ENCODE data around the gene ADAM17. TPM values are rescaled to one million over a fixed set of nuclear protein-coding genes. Genes with fewer than 3 reads are reported as not detected.

Gene ADAM17
- total RNA-seq, 1 donor from 2014 or later = 61.3 TPM

DNA sequence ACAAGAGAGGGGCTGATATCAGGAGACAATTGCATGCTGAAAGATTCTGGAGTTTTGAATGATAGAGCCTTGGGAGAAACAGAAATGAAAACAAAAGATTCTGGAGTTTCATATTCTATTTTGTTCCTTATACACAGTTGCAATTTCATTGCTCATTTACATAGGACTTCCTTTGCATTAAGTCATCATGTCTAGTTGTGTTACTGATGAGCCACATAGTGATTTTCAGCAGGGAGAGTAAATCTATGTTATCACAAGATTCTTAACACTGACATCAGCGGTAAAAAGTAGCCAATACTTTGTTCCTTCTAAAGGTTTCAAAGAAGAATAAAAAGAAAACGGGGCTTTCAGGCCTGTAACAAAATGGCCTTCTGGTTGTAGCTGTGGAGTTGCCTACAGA lies 7.1 kb downstream of the ADAM17 start:
- TF ChIP-seq CTCF (IDR thresholded peaks at IDR 0.05; ENCODE audit: insufficient read depth, low read length, poor library complexity, severe bottlenecking) = no peak
- no peak for DNase-seq (ENCODE audit: low read depth)
- no peaks in the 10 kb centered on the region for H3K36me3 ChIP-seq (ENCODE audit: control insufficient read depth, insufficient read depth, low read length)
- no peak overlapping the region for H3K4me3 ChIP-seq (ENCODE audit: low read depth, low read length)
- no peaks in the 10 kb centered on the region for H3K27me3 ChIP-seq (ENCODE audit: control insufficient read depth, insufficient read depth, low read length)

GRCh38 chr2:9547262-9547991 lies 8.2 kb downstream of the ADAM17 start:
- no peaks in the 10 kb centered on the region for H3K36me3 ChIP-seq (ENCODE audit: control insufficient read depth, insufficient read depth, low read length)
- no peaks in the 10 kb centered on the region for H3K27me3 ChIP-seq (ENCODE audit: control insufficient read depth, insufficient read depth, low read length)
- H3K4me3 ChIP-seq (ENCODE audit: low read depth, low read length) = no peak overlapping the region
- no peak for TF ChIP-seq CTCF (IDR thresholded peaks at IDR 0.05; ENCODE audit: insufficient read depth, low read length, poor library complexity, severe bottlenecking)
- DNase-seq (ENCODE audit: low read depth) = no peak

GRCh38 chr2:9545502-9545901 lies 10.1 kb downstream of the ADAM17 start:
- no peak for TF ChIP-seq CTCF (IDR thresholded peaks at IDR 0.05; ENCODE audit: insufficient read depth, low read length, poor library complexity, severe bottlenecking)
- Histone ChIP-seq H3K27me3 (ENCODE audit: control insufficient read depth, insufficient read depth, low read length) (no peaks in the 10 kb centered on the region), H3K4me3 (ENCODE audit: low read depth, low read length) (no peak overlapping the region), H3K36me3 (ENCODE audit: control insufficient read depth, insufficient read depth, low read length) (no peaks in the 10 kb centered on the region)
- DNase-seq (ENCODE audit: low read depth) = no peak

DNA sequence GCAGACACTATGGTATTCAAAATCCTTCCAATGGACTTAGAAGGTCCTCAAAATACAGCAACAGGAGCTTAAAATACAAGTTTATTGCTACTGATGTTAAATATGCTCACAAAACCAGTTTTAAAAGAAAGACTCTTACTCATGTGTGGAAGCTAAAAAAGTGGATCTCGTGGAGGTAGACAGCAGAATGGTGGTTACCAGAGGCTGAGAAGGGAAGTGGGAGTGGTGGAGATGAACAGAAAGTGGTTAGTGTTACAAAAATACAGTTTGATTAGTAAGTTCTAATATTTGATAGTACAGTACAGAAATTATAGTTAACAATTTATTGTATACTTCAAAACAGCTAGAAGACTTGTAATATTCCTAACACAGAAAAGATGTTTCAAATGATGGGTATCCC lies 12.1 kb downstream of the ADAM17 start:
- Histone ChIP-seq H3K4me3 (ENCODE audit: low read depth, low read length) (no peak overlapping the region), H3K36me3 (ENCODE audit: control insufficient read depth, insufficient read depth, low read length) (no peaks in the 10 kb centered on the region), H3K27me3 (ENCODE audit: control insufficient read depth, insufficient read depth, low read length) (no peaks in the 10 kb centered on the region)
- TF ChIP-seq CTCF (IDR thresholded peaks at IDR 0.05; ENCODE audit: insufficient read depth, low read length, poor library complexity, severe bottlenecking) = no peak
- no peak for DNase-seq (ENCODE audit: low read depth)

DNA sequence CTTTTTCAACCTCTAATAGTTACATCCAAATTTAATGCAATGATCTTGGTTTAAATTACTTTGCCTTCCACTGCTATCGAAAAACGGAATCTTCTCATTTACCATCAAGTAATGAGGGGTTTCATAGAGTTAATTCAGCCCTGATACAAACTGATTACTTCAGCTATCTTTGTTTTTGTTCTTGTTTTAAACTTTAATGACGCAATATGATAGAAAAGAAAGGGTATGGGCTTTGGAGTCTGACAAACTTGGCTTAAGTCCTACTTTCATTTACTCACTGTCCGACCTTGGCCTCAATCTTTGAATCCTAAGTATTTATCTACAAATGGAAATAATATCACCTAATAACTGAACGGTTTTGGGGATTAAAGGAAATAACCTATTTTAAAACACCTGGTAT lies 16.1 kb downstream of the ADAM17 start:
- H3K4me3 ChIP-seq (ENCODE audit: low read depth, low read length) = no peak overlapping the region

More for the DNA sequence above, 16.1 kb downstream of the ADAM17 start:
- no peak for TF ChIP-seq CTCF (IDR thresholded peaks at IDR 0.05; ENCODE audit: insufficient read depth, low read length, poor library complexity, severe bottlenecking)
- DNase-seq (ENCODE audit: low read depth) = no peak
- Histone ChIP-seq H3K36me3 (ENCODE audit: control insufficient read depth, insufficient read depth, low read length) (no peaks in the 10 kb centered on the region), H3K27me3 (ENCODE audit: control insufficient read depth, insufficient read depth, low read length) (no peaks in the 10 kb centered on the region)
